NCI-H128 (cell line): ENCODE data around the gene RAD51B.
"Not testable (repeated sequence)": the region's sequence is repeated elsewhere in the genome, so short reads cannot be mapped to it uniquely, and the experiment has no call there.

ENCODE experiments used
- DNase-seq: peaks from one replicate; lab custom pipeline; 2025; ENCODE audit not compliant: unreplicated experiment; lab: John Stamatoyannopoulos, UW

The RAD51B gene

GRCh38 chr14:67977434-67978034, 158.0 kb downstream of the RAD51B start:
- no peak for DNase-seq

GRCh38 chr14:67978749-67979148, 159.2 kb downstream of the RAD51B start:
- no peak for DNase-seq

GRCh38 chr14:67982711-67983608, 163.4 kb downstream of the RAD51B start:
- no peak for DNase-seq

- DNase-seq: no peak
These were observed 164.7 kb downstream of the RAD51B start for GRCh38 chr14:67984274-67984673.

- no peak for DNase-seq
These were observed 166.7 kb downstream of the RAD51B start for GRCh38 chr14:67986131-67986841.

- DNase-seq: no peak
These were observed 168.0 kb downstream of the RAD51B start for GRCh38 chr14:67987606-67988005.

- DNase-seq: not testable (repeated sequence)
These were observed 168.6 kb downstream of the RAD51B start for GRCh38 chr14:67988210-67988609.

- DNase-seq: no peak
These were observed 171.0 kb downstream of the RAD51B start for GRCh38 chr14:67990576-67990975.

GRCh38 chr14:67994531-67994930, 175.0 kb downstream of the RAD51B start:
- DNase-seq: no peak

GRCh38 chr14:67996235-67996634, 176.7 kb downstream of the RAD51B start:
- no peak for DNase-seq

GRCh38 chr14:67998834-67999233, 179.3 kb downstream of the RAD51B start:
- DNase-seq: no peak

- no peak for DNase-seq
These were observed 179.7 kb downstream of the RAD51B start for GRCh38 chr14:67999290-67999689.

GRCh38 chr14:67999705-68000384, 180.3 kb downstream of the RAD51B start:
- no peak for DNase-seq

- DNase-seq: no peak
These were observed 180.9 kb downstream of the RAD51B start for GRCh38 chr14:68000511-68000910.

- DNase-seq: no peak
These were observed 188.9 kb downstream of the RAD51B start for GRCh38 chr14:68008491-68008890.

- DNase-seq: no peak
These were observed 191.9 kb downstream of the RAD51B start for GRCh38 chr14:68011406-68012028.

GRCh38 chr14:68012871-68013270, 193.3 kb downstream of the RAD51B start:
- DNase-seq: no peak

- DNase-seq: no peak
These were observed 193.7 kb downstream of the RAD51B start for GRCh38 chr14:68013326-68013725.

GRCh38 chr14:68014771-68015170, 195.2 kb downstream of the RAD51B start:
- no peak for DNase-seq

GRCh38 chr14:68015356-68016254, 196.0 kb downstream of the RAD51B start:
- DNase-seq: no peak
